IMR-90 (cell line): Measurements from ENCODE around the gene PRRT2. TPM values are rescaled to one million over a fixed set of nuclear protein-coding genes. Genes with fewer than 3 reads are reported as not detected.

Experiments
- ATAC-seq: fragments of 200-7000 bp; cut with Tn5 transposase; 2 replicates; pipeline ENCODE4 v1.9.1; 2020; ENCODE audit warnings: low read depth, mild to moderate bottlenecking, moderate library complexity
- BruUV-seq: library from RNA; stranded (reverse); fragments of 400-500 nt; replicated peaks from 2 replicates; lab custom pipeline; 2021; lab: Mats Ljungman, UMichigan
- CTCF ChIA-PET: fragments of 300-600 bp; formaldehyde crosslinking; extraction: SDS; loops from one replicate; lab custom pipeline; 2021; ENCODE audit warnings: antibody characterized with exemption; lab: Yijun Ruan, JAX
- POLR2A ChIA-PET: fragments of 300-600 bp; sonication (Branson Sonifier 250); formaldehyde crosslinking; loops from one replicate; lab custom pipeline; 2022; ENCODE audit warnings: antibody characterized with exemption; ENCODE audit not compliant: unreplicated experiment; lab: Charles Lee
- DNase-seq: peaks from one replicate; pipeline ENCODE4 v3.0.0; 2013
- H2AFZ ChIP-seq: replicated peaks from 2 replicates; pipeline ENCODE3; 2013; ENCODE audit warnings: low read length, mild to moderate bottlenecking; ENCODE audit not compliant: poor library complexity
- H2AK5ac ChIP-seq: 2 replicates; pipeline ENCODE4 v1.6.1; 2013; ENCODE audit warnings: low read depth, low read length, inconsistent platforms
- H2AK9ac ChIP-seq: replicated peaks from 2 replicates; pipeline ENCODE3; 2013; ENCODE audit warnings: mild to moderate bottlenecking, low read depth, low read length, moderate library complexity; ENCODE audit not compliant: poor library complexity
- H2BK120ac ChIP-seq: 2 replicates; pipeline ENCODE4 v1.6.1; 2013; ENCODE audit warnings: low read depth, low read length, inconsistent platforms
- H2BK15ac ChIP-seq: 3 replicates; pipeline ENCODE4 v1.6.1; 2013; ENCODE audit warnings: low read depth, low read length, inconsistent platforms
- H2BK20ac ChIP-seq: 2 replicates; pipeline ENCODE4 v1.6.1; 2013; ENCODE audit warnings: low read depth, mild to moderate bottlenecking, inconsistent platforms, low read length, moderate library complexity
- H2BK5ac ChIP-seq: 2 replicates; pipeline ENCODE4 v1.6.1; 2013; ENCODE audit warnings: mild to moderate bottlenecking, low read depth, low read length, inconsistent platforms; ENCODE audit not compliant: poor library complexity, severe bottlenecking
- H3K14ac ChIP-seq: replicated peaks from 2 replicates; pipeline ENCODE4 v1.6.1; 2013; ENCODE audit warnings: low read depth, low read length, inconsistent platforms
- H3K18ac ChIP-seq: 2 replicates; pipeline ENCODE4 v1.6.1; 2013; ENCODE audit warnings: low read depth, low read length, control low read depth
- H3K23ac ChIP-seq: 2 replicates; pipeline ENCODE4 v1.6.1; 2013; ENCODE audit warnings: low read depth, low read length, inconsistent platforms
- H3K27ac ChIP-seq: 2 replicates; pipeline ENCODE4 v1.5.1; 2013; ENCODE audit warnings: mild to moderate bottlenecking, control low read depth, low read length; ENCODE audit not compliant: insufficient read depth
- H3K27me3 ChIP-seq: 2 replicates; pipeline ENCODE4 v1.6.1; 2013; ENCODE audit warnings: low read length; ENCODE audit not compliant: control insufficient read depth, insufficient read depth
- H3K36me3 ChIP-seq: 2 replicates; pipeline ENCODE4 v1.6.1; 2013; ENCODE audit warnings: low read length, mixed read lengths; ENCODE audit not compliant: control insufficient read depth, insufficient read depth
- H3K4ac ChIP-seq: 2 replicates; pipeline ENCODE4 v1.6.1; 2013; ENCODE audit warnings: low read depth, low read length, inconsistent platforms
- H3K4me1 ChIP-seq: 2 replicates; pipeline ENCODE4 v1.6.1; 2013; ENCODE audit warnings: low read length, mixed read lengths; ENCODE audit not compliant: control insufficient read depth, insufficient read depth
- H3K4me2 ChIP-seq: 2 replicates; pipeline ENCODE4 v1.6.1; 2013; ENCODE audit warnings: low read depth, mild to moderate bottlenecking, control low read depth, low read length, moderate library complexity
- H3K4me3 ChIP-seq: 2 replicates; pipeline ENCODE4 v1.5.1; 2013; ENCODE audit warnings: low read depth, mild to moderate bottlenecking, control low read depth, low read length, moderate library complexity; ENCODE audit not compliant: insufficient read depth
- H3K56ac ChIP-seq: 2 replicates; pipeline ENCODE4 v1.6.1; 2013; ENCODE audit warnings: low read length, inconsistent platforms; ENCODE audit not compliant: insufficient read depth; ENCODE audit errors: extremely low read depth
- H3K79me1 ChIP-seq, 2 experiments: 2 replicates each; pipeline ENCODE4 v1.6.1; 2013; ENCODE audit warnings: low read length in 2 of 2, inconsistent platforms in 1 of 2, low read depth in 1 of 2
- H3K9ac ChIP-seq: 2 replicates; pipeline ENCODE4 v1.6.1; 2013; ENCODE audit warnings: low read depth, low read length, control low read depth
- H3K9me1 ChIP-seq: 2 replicates; pipeline ENCODE4 v1.6.1; 2013; ENCODE audit warnings: low read length, inconsistent platforms; ENCODE audit not compliant: insufficient read depth
- H3K9me3 ChIP-seq: 2 replicates; pipeline ENCODE4 v1.6.1; 2013; ENCODE audit warnings: low read length; ENCODE audit not compliant: control insufficient read depth, insufficient read depth
- H4K20me1 ChIP-seq: 2 replicates; pipeline ENCODE4 v1.6.1; 2013; ENCODE audit warnings: low read length, inconsistent platforms; ENCODE audit not compliant: insufficient read depth
- H4K5ac ChIP-seq: 2 replicates; pipeline ENCODE4 v1.6.1; 2013; ENCODE audit warnings: mild to moderate bottlenecking, low read depth, low read length, control low read depth
- H4K8ac ChIP-seq, 2 experiments: 2 replicates each; pipeline ENCODE4 v1.6.1; 2013; ENCODE audit warnings: low read depth in 2 of 2, low read length in 2 of 2, control low read depth in 1 of 2, inconsistent platforms in 1 of 2
- H4K91ac ChIP-seq: 2 replicates; pipeline ENCODE4 v1.6.1; 2013; ENCODE audit warnings: low read depth, low read length, inconsistent platforms; ENCODE audit not compliant: insufficient read depth
- BHLHE40 ChIP-seq: fragments of 150-350 bp; IDR thresholded peaks from 2 replicates; pipeline ENCODE4 v1.6.1; 2016; ENCODE audit warnings: mild to moderate bottlenecking, low read depth, low read length
- CHD1 ChIP-seq: IDR thresholded peaks from 2 replicates; pipeline ENCODE4 v1.6.1; 2012; ENCODE audit warnings: low read depth, low read length, improper control_type of control experiment
- FOS ChIP-seq: fragments of 150-350 bp; IDR thresholded peaks from 2 replicates; pipeline ENCODE4 v1.6.1; 2016; ENCODE audit warnings: low read depth, low read length
- MAFK ChIP-seq: IDR thresholded peaks from 2 replicates; pipeline ENCODE4 v1.6.1; 2012; ENCODE audit warnings: low read depth, low read length, improper control_type of control experiment
- MAZ ChIP-seq: IDR thresholded peaks from 2 replicates; pipeline ENCODE4 v1.6.1; 2012; ENCODE audit warnings: low read depth, mild to moderate bottlenecking, low read length, improper control_type of control experiment, moderate library complexity, borderline replicate concordance
- MXI1 ChIP-seq: IDR thresholded peaks from 2 replicates; pipeline ENCODE4 v1.6.1; 2012; ENCODE audit warnings: low read depth, mild to moderate bottlenecking, low read length, moderate library complexity, borderline replicate concordance
- NFE2L2 ChIP-seq: fragments of 150-350 bp; IDR thresholded peaks from 2 replicates; pipeline ENCODE4 v1.6.1; 2016; ENCODE audit warnings: low read depth, mild to moderate bottlenecking, low read length
- POLR2A ChIP-seq: IDR thresholded peaks from 2 replicates; pipeline ENCODE4 v1.6.1; 2012; ENCODE audit warnings: mild to moderate bottlenecking, low read depth, low read length
- RAD21 ChIP-seq: IDR thresholded peaks from 2 replicates; pipeline ENCODE4 v1.6.1; 2012; ENCODE audit warnings: low read length, improper control_type of control experiment
- RCOR1 ChIP-seq: IDR thresholded peaks from 2 replicates; pipeline ENCODE4 v1.6.1; 2012; ENCODE audit warnings: mild to moderate bottlenecking, low read length, improper control_type of control experiment; ENCODE audit not compliant: insufficient replicate concordance
- SMC3 ChIP-seq: fragments of 150-350 bp; IDR thresholded peaks from 2 replicates; pipeline ENCODE4 v1.6.1; 2016; ENCODE audit warnings: low read depth, mild to moderate bottlenecking, antibody characterized with exemption, low read length, moderate library complexity
- WGBS, 2 experiments: methylation state at CpG; one replicate each; pipeline versions ENCODE4 v1.1.5 to v1.1.7; 2013; ENCODE audit warnings: missing lambda C conversion rate in 2 of 2; ENCODE audit not compliant: insufficient read length in 1 of 2; ENCODE audit errors: extremely low coverage in 2 of 2; 5-methylcytosine and 5-hydroxymethylcytosine counted together
- dilution Hi-C: fragments of 300-500 bp; cut with HindIII; formaldehyde crosslinking; loops from one replicate; pipeline ENCODE4 v1.14.3; 2018; ENCODE audit warnings: low sequenced_read_pairs; ENCODE audit not compliant: unreplicated experiment
- in situ Hi-C: fragments of 300-500 bp; cut with MboI; formaldehyde crosslinking; loops from 3 replicates; pipeline ENCODE4 v1.14.3; 2019; ENCODE audit warnings: low sequenced_read_pairs, inconsistent platforms, mixed read lengths
- intact Hi-C: fragments of 100-400 bp; cut with micrococcal nuclease; formaldehyde crosslinking; loops from 2 replicates; pipeline ENCODE4 v1.10.0; 2022
- polyA plus RNA-seq, 3 experiments: library from polyadenylated mRNA; depleted of rRNA; stranded (reverse); fragments of >200 nt; gene quantifications; 2 replicates each; pipeline ENCODE4 v1.2.3, GENCODE V29; 2012; ENCODE audit warnings: low replicate concordance in 1 of 3
- total RNA-seq: library from RNA; depleted of rRNA; stranded (reverse); fragments of >200 nt; gene quantifications from 2 replicates; pipeline ENCODE4 v1.2.3, GENCODE V29; 2012
- TF ChIP-seq, protein P1 (sequence below): fragments of 150-350 bp; IDR thresholded peaks from 2 replicates; pipeline ENCODE4 v1.6.1; 2017; ENCODE audit warnings: mild to moderate bottlenecking, antibody characterized with exemption, low read length, low read depth

PRRT2 gene
- total and polyA plus RNA-seq, 2 of the 4 experiments (the other 2 are of a cell fraction): 0.90 to 10.5 TPM

DNA sequence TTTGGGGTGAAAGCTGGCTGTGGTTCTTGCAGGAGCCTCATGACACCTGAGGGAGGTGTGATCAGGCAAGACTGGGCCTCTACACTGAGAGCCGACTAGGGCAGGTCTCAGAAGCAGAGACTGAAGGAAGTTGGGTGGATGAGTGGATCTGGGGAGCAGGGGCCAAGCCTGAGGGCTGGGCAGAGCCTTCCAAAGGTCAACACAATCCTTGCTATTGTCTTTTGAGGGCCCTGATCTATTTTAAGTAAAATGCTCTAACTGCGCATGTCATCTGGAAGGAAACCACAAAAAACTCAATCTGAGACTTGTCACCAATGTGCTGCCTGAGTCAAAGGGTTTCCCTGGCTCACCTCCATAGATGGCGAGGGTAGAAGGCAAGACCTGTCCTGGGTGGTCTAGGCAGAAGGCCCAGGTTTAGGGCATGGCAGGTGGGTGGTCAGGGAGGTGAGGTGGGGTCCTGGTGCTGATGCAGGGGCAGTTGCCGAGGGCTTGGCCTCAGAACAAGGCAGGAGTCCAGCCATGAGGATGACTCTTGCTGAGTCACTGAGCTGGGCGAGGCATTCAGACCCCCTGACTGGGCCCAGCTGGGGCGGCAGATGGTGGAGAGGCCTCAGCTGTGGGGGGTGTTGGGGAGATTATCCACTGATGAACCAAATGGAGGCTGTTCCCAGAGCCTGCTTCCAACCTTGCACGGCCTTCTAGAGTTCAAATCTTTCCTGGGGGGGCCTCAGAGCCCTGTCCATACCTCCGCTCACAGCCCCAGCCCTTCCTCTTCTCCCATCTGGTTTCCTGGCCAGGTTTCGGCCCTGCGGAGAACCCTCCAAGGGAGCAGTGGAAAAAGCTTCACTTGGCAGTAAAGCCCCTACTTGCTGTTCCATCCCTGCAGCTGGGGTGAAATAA lies 13.4 kb downstream of the PRRT2 start:
- H2BK5ac ChIP-seq: peak overlapping the region; percentile 98
- H3K4ac ChIP-seq: peak overlapping the region; percentile 100
- H3K18ac ChIP-seq: peak overlapping the region; percentile 93
- H2BK20ac ChIP-seq: peak overlapping the region; percentile 99
- dilution Hi-C loops: no loop called here
- no peak overlapping the region; the same call in 1 of the 2 replicates for H3K4me3 ChIP-seq
- peak overlapping the region; percentile 100 for H2AK5ac ChIP-seq
- H2AFZ ChIP-seq: peak overlapping the region; percentile 84
- H3K9me3 ChIP-seq: no peaks in the 10 kb centered on the region
- H4K20me1 ChIP-seq: peaks cover 29% of the 10 kb centered on the region
- peak overlapping the region; percentile 98 for H2AK9ac ChIP-seq
- WGBS, 2 experiments: 34% methylated on average over 5 of the region's 10 CpGs; no CpG with 5 or more reads in 1 of the 2 experiments
- H3K23ac ChIP-seq: peak overlapping the region; percentile 100
- H3K27me3 ChIP-seq: no peaks in the 10 kb centered on the region
- in situ Hi-C loops: no loop called here
- H4K91ac ChIP-seq: peak overlapping the region; percentile 97
- intact Hi-C loops: no loop called here
- peak overlapping the region; percentile 96 for H3K14ac ChIP-seq
- peaks cover 32% of the 10 kb centered on the region for H3K9me1 ChIP-seq
- TF ChIP-seq POLR2A (no peak), MAZ (peak; percentile 72), FOS (peak; percentile 94), RCOR1 (peak; percentile 38), MAFK (peak; percentile 25; the same call in 1 of the 2 replicates), BHLHE40 (no peak), CHD1 (no peak), SMC3 (no peak; the same call in 1 of the 2 replicates), MXI1 (no peak), NFE2L2 (peak; percentile 89), RAD21 (no peak)
- TF ChIP-seq, protein P1, sequence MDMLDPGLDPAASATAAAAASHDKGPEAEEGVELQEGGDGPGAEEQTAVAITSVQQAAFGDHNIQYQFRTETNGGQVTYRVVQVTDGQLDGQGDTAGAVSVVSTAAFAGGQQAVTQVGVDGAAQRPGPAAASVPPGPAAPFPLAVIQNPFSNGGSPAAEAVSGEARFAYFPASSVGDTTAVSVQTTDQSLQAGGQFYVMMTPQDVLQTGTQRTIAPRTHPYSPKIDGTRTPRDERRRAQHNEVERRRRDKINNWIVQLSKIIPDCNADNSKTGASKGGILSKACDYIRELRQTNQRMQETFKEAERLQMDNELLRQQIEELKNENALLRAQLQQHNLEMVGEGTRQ: peak; percentile 28; the same call in 1 of the 2 replicates
- ATAC-seq (peak; percentile 64), DNase-seq (peak; percentile 90)
- H3K9ac ChIP-seq: peak overlapping the region; percentile 28
- H3K36me3 ChIP-seq: peaks cover 2% of the 10 kb centered on the region; the same call in 1 of the 2 replicates
- H3K4me2 ChIP-seq: peak overlapping the region; percentile 77
- peaks cover 35% of the 10 kb centered on the region for H3K4me1 ChIP-seq
- CTCF ChIA-PET: interaction anchor here (3.1 kb wide), 1 partner anchor 23 kb away, joined by 10 read pairs; no protein-coding TSS in a partner anchor
- POLR2A ChIA-PET: interaction anchor here (0.6 kb wide), 1 partner anchor 1002 kb away, joined by 6 read pairs; the partner anchor contains the start of gene ATXN2L
- peak overlapping the region; percentile 88 for H3K56ac ChIP-seq
- peak overlapping the region; percentile 42 to 95 for H4K8ac ChIP-seq
- BruUV-seq: no TSS peak
- H3K27ac ChIP-seq: peak overlapping the region; percentile 95
- peak overlapping the region; percentile 93 for H4K5ac ChIP-seq
- peak overlapping the region; percentile 92; the same call in 2 of the 3 replicates for H2BK15ac ChIP-seq
- H3K79me1 ChIP-seq: peaks cover 31 to 79% of the 10 kb centered on the region in 2 experiments
- peak overlapping the region; percentile 98 for H2BK120ac ChIP-seq
